ENCODE measurements around the gene WDR72.

GRCh38 chr15:53539878-53540277, 219.6 kb downstream of the WDR72 start:
- TF ChIP-seq POLR2AphosphoS5 (IDR thresholded peaks at IDR 0.05): no peak
- no peak for TF ChIP-seq CTCF (IDR thresholded peaks at IDR 0.05; ENCODE audit: poor library complexity, severe bottlenecking)
- TF ChIP-seq MXI1 (conservative IDR thresholded peaks at IDR 0.05; ENCODE audit: poor library complexity, severe bottlenecking): no peak

Data from neural cell (in vitro differentiated cells).